OCI-LY7 (cell line): ENCODE data around the gene HS1BP3. TPM values are rescaled to one million over a fixed set of nuclear protein-coding genes. Genes with fewer than 3 reads are reported as not detected.
A peak's percentile ranks its signal among the peaks of the same experiment; 100 is the strongest.

Experiments
- BruUV-seq: library from RNA; stranded (reverse); fragments of 400-500 nt; replicated peaks from 2 replicates; lab custom pipeline; 2021; lab: Mats Ljungman, UMichigan
- CTCF ChIA-PET: fragments of 300-600 bp; sonication (Branson Sonifier 250); formaldehyde crosslinking; loops from one replicate; lab custom pipeline; 2022; ENCODE audit warnings: antibody characterized with exemption; ENCODE audit not compliant: unreplicated experiment; lab: Charles Lee
- POLR2A ChIA-PET: fragments of 300-600 bp; sonication (Branson Sonifier 250); formaldehyde crosslinking; loops from one replicate; lab custom pipeline; 2022; ENCODE audit warnings: antibody characterized with exemption; lab: Charles Lee
- DNase-seq: peaks from one replicate; pipeline ENCODE4 v3.0.0-alpha.2; 2015; ENCODE audit warnings: low spot score
- H2AFZ ChIP-seq: fragments of 200-600 bp; sonication (generic), shearing (Covaris generic); 2 replicates; pipeline ENCODE4 v1.6.1; 2014; ENCODE audit warnings: mild to moderate bottlenecking, antibody characterized with exemption, low read length, moderate library complexity
- H3K27ac ChIP-seq: fragments of 200-600 bp; sonication (generic); 2 replicates; pipeline ENCODE4 v1.5.1; 2014; ENCODE audit warnings: mixed run types, low read depth, mild to moderate bottlenecking, moderate library complexity, low read length, inconsistent platforms; ENCODE audit not compliant: poor library complexity, severe bottlenecking
- H3K36me3 ChIP-seq: fragments of 200-600 bp; sonication (generic); 2 replicates; pipeline ENCODE4 v1.6.1; 2014; ENCODE audit warnings: mild to moderate bottlenecking, antibody characterized with exemption, low read length, moderate library complexity, mixed read lengths; ENCODE audit not compliant: insufficient read depth
- H3K4me1 ChIP-seq: fragments of 200-600 bp; sonication (generic); 2 replicates; pipeline ENCODE4 v1.5.1; 2014; ENCODE audit warnings: mild to moderate bottlenecking, low read length; ENCODE audit not compliant: insufficient read depth, poor library complexity, severe bottlenecking
- H3K4me2 ChIP-seq: fragments of 200-600 bp; sonication (generic); 2 replicates; pipeline ENCODE4 v1.6.1; 2014; ENCODE audit warnings: mild to moderate bottlenecking, low read length
- H3K4me3 ChIP-seq: fragments of 200-600 bp; sonication (generic); 2 replicates; pipeline ENCODE4 v1.5.1; 2014; ENCODE audit warnings: mild to moderate bottlenecking, low read depth, low read length; ENCODE audit not compliant: poor library complexity, severe bottlenecking
- H3K79me2 ChIP-seq: fragments of 200-600 bp; sonication (generic); 2 replicates; pipeline ENCODE4 v1.6.1; 2016; ENCODE audit warnings: low read depth, mild to moderate bottlenecking, low read length, moderate library complexity, mixed read lengths; ENCODE audit not compliant: insufficient read depth
- H3K9me2 ChIP-seq: fragments of 200-600 bp; sonication (generic); 2 replicates; pipeline ENCODE4 v1.6.1; 2016; ENCODE audit warnings: mild to moderate bottlenecking, low read length, mixed read lengths; ENCODE audit not compliant: insufficient read depth
- H3K9me3 ChIP-seq: fragments of 200-600 bp; sonication (generic); 2 replicates; pipeline ENCODE4 v1.6.1; 2014; ENCODE audit warnings: mild to moderate bottlenecking, mixed run types, low read length, mixed read lengths
- H4K20me1 ChIP-seq: fragments of 200-600 bp; sonication (generic); 2 replicates; pipeline ENCODE4 v1.6.1; 2014; ENCODE audit warnings: mild to moderate bottlenecking, antibody characterized with exemption, low read length, moderate library complexity, mixed read lengths; ENCODE audit not compliant: insufficient read depth
- CTCF ChIP-seq: fragments of 200-600 bp; sonication (generic); conservative IDR thresholded peaks from 2 replicates; pipeline ENCODE4 v1.5.1; 2014; ENCODE audit warnings: mild to moderate bottlenecking, antibody characterized with exemption, low read length, moderate library complexity, mixed read lengths
- EZH2phosphoT487 ChIP-seq: fragments of 200-600 bp; sonication (generic); IDR thresholded peaks from 2 replicates; pipeline ENCODE4 v1.6.1; 2018; ENCODE audit warnings: low read depth, borderline replicate concordance, mild to moderate bottlenecking, mixed run types, antibody characterized with exemption, low read length, moderate library complexity, mixed read lengths
- intact Hi-C: fragments of 100-400 bp; cut with micrococcal nuclease; formaldehyde crosslinking; loops from one replicate; pipeline ENCODE4 v1.10.0; 2022; ENCODE audit not compliant: unreplicated experiment
- total RNA-seq, 2 experiments: library from RNA; depleted of rRNA in 1 of 2; stranded (reverse); fragments of >200 nt in 1 of 2; shearing (Covaris generic) in 1 of 2; gene quantifications; 2 replicates each; pipeline ENCODE4 v1.2.3, GENCODE V29; 2014 to 2022

The HS1BP3 gene
- total RNA-seq, 2 experiments from 2014 or later: 10.6 to 15.2 TPM

- intact Hi-C loops: no loop called here
- Histone ChIP-seq H3K36me3 (no peaks in the 10 kb centered on the region), H2AFZ (no peak overlapping the region), H3K27ac (no peak overlapping the region), H3K4me1 (peaks cover 36% of the 10 kb centered on the region), H3K9me2 (no peaks in the 10 kb centered on the region), H3K4me2 (peak overlapping the region; percentile 85), H3K9me3 (no peaks in the 10 kb centered on the region), H4K20me1 (peaks cover 7% of the 10 kb centered on the region; the same call in 1 of the 2 replicates), H3K79me2 (no peaks in the 10 kb centered on the region), H3K4me3 (no peak overlapping the region)
- BruUV-seq: no TSS peak
- no peak for TF ChIP-seq CTCF
- TF ChIP-seq EZH2phosphoT487: no peak
- no peak for DNase-seq
- CTCF ChIA-PET: interaction anchor here (1.2 kb wide), 1 partner anchor 45 kb away, joined by 4 read pairs; no protein-coding TSS in a partner anchor
- POLR2A ChIA-PET: interaction anchor here (1.2 to 2.1 kb wide), 2 partner anchors 8 to 54 kb away, joined by 3 to 7 read pairs; partner anchors contain the start of gene HS1BP3
These were observed 53.7 kb downstream of the HS1BP3 start for GRCh38 chr2:20596973-20597859.

GRCh38 chr2:20596193-20596972, 54.5 kb downstream of the HS1BP3 start:
- Histone ChIP-seq H3K9me2 (no peaks in the 10 kb centered on the region), H3K36me3 (no peaks in the 10 kb centered on the region), H3K27ac (peak overlapping the region; percentile 42), H3K79me2 (no peaks in the 10 kb centered on the region), H4K20me1 (peaks cover 7% of the 10 kb centered on the region; the same call in 1 of the 2 replicates), H3K4me3 (peak overlapping the region; percentile 36), H3K4me2 (peak overlapping the region; percentile 85), H3K4me1 (peaks cover 36% of the 10 kb centered on the region), H3K9me3 (no peaks in the 10 kb centered on the region), H2AFZ (peak overlapping the region; percentile 44; the same call in 1 of the 2 replicates)
- DNase-seq: peak; percentile 13
- intact Hi-C loops: no loop called here
- ChIA-PET POLR2A (interaction anchor here (0.7 to 2.1 kb wide), 8 partner anchors 9 to 167 kb away, joined by 3 to 7 read pairs (median 3); partner anchors contain the start of gene HS1BP3), CTCF (interaction anchor here (0.6 to 1.2 kb wide), 5 partner anchors 9 to 143 kb away, joined by 3 to 6 read pairs (median 3); no protein-coding TSS in a partner anchor)
- peak; percentile 19; the same call in 1 of the 2 replicates for TF ChIP-seq CTCF
- TF ChIP-seq EZH2phosphoT487: no peak
- BruUV-seq: no TSS peak
